Right atrium auricular region (tissue), 2 donors: ENCODE measurements around the gene TCF12. TPM values are rescaled to one million over a fixed set of nuclear protein-coding genes. Genes with fewer than 3 reads are reported as not detected.

ENCODE experiments used
- DNase-seq: peaks from one replicate; pipeline ENCODE4 v3.0.0-alpha.2; 2019; ENCODE audit warnings: low spot score
- H3K27ac ChIP-seq, 2 donors: fragments of 200-600 bp; sonication (generic); 1 replicate in 1 of 2; 2 replicates in 1 of 2; pipeline ENCODE4 v1.5.1; 2016 to 2019
- H3K27me3 ChIP-seq, 2 donors: fragments of 200-600 bp; sonication (generic); one replicate each; pipeline versions ENCODE4 v1.5.1 to v1.6.0; 2017 to 2019
- H3K36me3 ChIP-seq: fragments of 200-600 bp; sonication (generic); one replicate; pipeline ENCODE4 v1.5.1; 2016
- H3K4me1 ChIP-seq, 2 donors: fragments of 200-600 bp; sonication (generic); one replicate each; pipeline versions ENCODE4 v1.5.1 to v1.6.0; 2017 to 2019
- H3K4me3 ChIP-seq, 2 donors: fragments of 200-600 bp; sonication (generic); 1 replicate in 1 of 2; 2 replicates in 1 of 2; pipeline ENCODE4 v1.5.1; 2017 to 2019; ENCODE audit warnings: mild to moderate bottlenecking in 1 of 2, moderate library complexity in 1 of 2
- H3K9me3 ChIP-seq, 2 donors: fragments of 200-600 bp; sonication (generic); one replicate each; pipeline ENCODE4 v1.5.1; 2019
- CTCF ChIP-seq, 2 donors: fragments of 200-600 bp; sonication (generic); IDR thresholded peaks; one replicate each; pipeline ENCODE4 v1.5.1; 2019; ENCODE audit warnings: antibody characterized with exemption in 2 of 2
- total RNA-seq, 2 donors: library from RNA; depleted of rRNA; stranded (reverse); fragments of >200 nt; gene quantifications; one replicate each; pipeline ENCODE4 v1.1.0, GENCODE V29; 2016

Gene TCF12
- total RNA-seq, 2 donors from 2014 or later: 35.2 to 40.0 TPM

- Histone ChIP-seq H3K4me1 (peaks cover 0 to 43% of the 10 kb centered on the region in 2 donors), H3K9me3 (no peaks in the 10 kb centered on the region), H3K4me3 (no peak overlapping the region), H3K27ac (no peak overlapping the region), H3K36me3 (no peaks in the 10 kb centered on the region), H3K27me3 (no peaks in the 10 kb centered on the region)
- DNase-seq: no peak
- no peak for TF ChIP-seq CTCF (IDR thresholded peaks at IDR 0.05)
These were observed 72.6 kb downstream of the TCF12 start for GRCh38 chr15:56991017-56991416.

GRCh38 chr15:56992725-56993124, 74.3 kb downstream of the TCF12 start:
- Histone ChIP-seq H3K27me3 (no peaks in the 10 kb centered on the region), H3K27ac (no peak overlapping the region), H3K9me3 (no peaks in the 10 kb centered on the region), H3K36me3 (no peaks in the 10 kb centered on the region), H3K4me3 (no peak overlapping the region), H3K4me1 (peaks cover 0 to 35% of the 10 kb centered on the region in 2 donors)
- no peak for DNase-seq
- no peak for TF ChIP-seq CTCF (IDR thresholded peaks at IDR 0.05)

GRCh38 chr15:56994280-56994679, 75.8 kb downstream of the TCF12 start:
- no peak for TF ChIP-seq CTCF (IDR thresholded peaks at IDR 0.05)
- H3K36me3 ChIP-seq: no peaks in the 10 kb centered on the region
- no peaks in the 10 kb centered on the region for H3K27me3 ChIP-seq
- H3K4me3 ChIP-seq: no peak overlapping the region
- H3K4me1 ChIP-seq: peaks cover 0 to 19% of the 10 kb centered on the region in 2 donors
- no peaks in the 10 kb centered on the region for H3K9me3 ChIP-seq
- no peak overlapping the region for H3K27ac ChIP-seq
- DNase-seq: no peak

GRCh38 chr15:56996093-56996492, 77.6 kb downstream of the TCF12 start:
- H3K4me1 ChIP-seq: peaks cover 0 to 10% of the 10 kb centered on the region in 2 donors

GRCh38 chr15:56996746-56997470, 78.5 kb downstream of the TCF12 start:
- Histone ChIP-seq H3K4me1 (peaks cover 0 to 10% of the 10 kb centered on the region in 2 donors), H3K27ac (no peak overlapping the region), H3K36me3 (no peaks in the 10 kb centered on the region), H3K9me3 (no peaks in the 10 kb centered on the region), H3K27me3 (no peaks in the 10 kb centered on the region), H3K4me3 (no peak overlapping the region)
- TF ChIP-seq CTCF (IDR thresholded peaks at IDR 0.05): no peak
- no peak for DNase-seq

More at GRCh38 chr15:56996093-56996492, 77.6 kb downstream of the TCF12 start:
- DNase-seq: no peak
- no peak for TF ChIP-seq CTCF (IDR thresholded peaks at IDR 0.05)
- no peaks in the 10 kb centered on the region for H3K9me3 ChIP-seq
- H3K4me3 ChIP-seq: no peak overlapping the region
- H3K27me3 ChIP-seq: no peaks in the 10 kb centered on the region
- H3K27ac ChIP-seq: no peak overlapping the region
- no peaks in the 10 kb centered on the region for H3K36me3 ChIP-seq

- no peaks in the 10 kb centered on the region for H3K36me3 ChIP-seq
- TF ChIP-seq CTCF (IDR thresholded peaks at IDR 0.05): no peak
These were observed 85.0 kb downstream of the TCF12 start for GRCh38 chr15:57003418-57003817.

More at GRCh38 chr15:57003418-57003817, 85.0 kb downstream of the TCF12 start:
- Histone ChIP-seq H3K27me3 (no peaks in the 10 kb centered on the region), H3K9me3 (no peaks in the 10 kb centered on the region), H3K4me3 (no peak overlapping the region), H3K27ac (no peak overlapping the region), H3K4me1 (peaks cover 0 to 6% of the 10 kb centered on the region in 2 donors)
- no peak for DNase-seq
